Lower leg skin (tissue), 4 donors: ENCODE measurements around the gene SLC25A6. TPM values are rescaled to one million over a fixed set of nuclear protein-coding genes. Genes with fewer than 3 reads are reported as not detected.
"Not testable (repeated sequence)": the region's sequence is repeated elsewhere in the genome, so short reads cannot be mapped to it uniquely, and the experiment has no call there.

Experiments
- DNase-seq, 2 donors: peaks; one replicate each; pipeline ENCODE4 v3.0.0-alpha.2; 2019; ENCODE audit warnings: low spot score in 2 of 2
- H3K4me3 ChIP-seq: fragments of 200-600 bp; sonication (generic); 2 replicates; pipeline ENCODE4 v1.5.1; 2017; ENCODE audit warnings: mild to moderate bottlenecking, low read depth; ENCODE audit not compliant: poor library complexity, severe bottlenecking
- CTCF ChIP-seq, 3 donors: fragments of 450-650 bp; IDR thresholded peaks; one replicate each; pipeline ENCODE4 v1.5.1; 2016; ENCODE audit warnings: antibody characterized with exemption in 3 of 3, mild to moderate bottlenecking in 3 of 3, moderate library complexity in 2 of 3
- POLR2A ChIP-seq, 2 donors: fragments of 450-650 bp; IDR thresholded peaks; one replicate each; pipeline ENCODE4 v1.6.1; 2016 to 2017; ENCODE audit warnings: antibody characterized with exemption in 2 of 2, mild to moderate bottlenecking in 1 of 2, moderate library complexity in 1 of 2
- WGBS, 2 donors: methylation state at CpG; one replicate each; pipeline ENCODE4 v1.1.5; 2018; 5-methylcytosine and 5-hydroxymethylcytosine counted together
- intact Hi-C: fragments of 100-400 bp; cut with DNase I; formaldehyde crosslinking; loops from one replicate; pipeline ENCODE4 v1.15.0; 2023; ENCODE audit warnings: low total_unique reads
- total RNA-seq, 4 donors: library from RNA; depleted of rRNA; stranded (reverse); fragments of >200 nt; gene quantifications; one replicate each; pipeline ENCODE4 v1.1.0, GENCODE V29; 2016

The SLC25A6 gene
- total RNA-seq, 4 donors from 2014 or later: 187 to 282 (median 260) TPM

GRCh38 chrX:1380672-1381233 lies 11.2 kb downstream of the SLC25A6 start:
- no peak overlapping the region for H3K4me3 ChIP-seq
- DNase-seq: no peak
- intact Hi-C loops: no loop called here
- no peak for TF ChIP-seq CTCF (IDR thresholded peaks at IDR 0.05)
- TF ChIP-seq POLR2A (IDR thresholded peaks at IDR 0.05): no peak
- 56 to 65% methylated on average over 20 of the region's 20 CpGs for WGBS, 2 donors

GRCh38 chrX:1378306-1378759 lies 13.6 kb downstream of the SLC25A6 start:
- DNase-seq: peak in 1 of 2 donors; percentile 84
- 90 to 93% methylated on average over 17 to 24 of the region's 24 CpGs for WGBS, 2 donors
- intact Hi-C loops: no loop called here
- TF ChIP-seq CTCF (IDR thresholded peaks at IDR 0.05) (no peak), POLR2A (IDR thresholded peaks at IDR 0.05) (no peak)
- no peak overlapping the region for H3K4me3 ChIP-seq

GRCh38 chrX:1368385-1368698 lies 23.6 kb downstream of the SLC25A6 start:
- intact Hi-C loops: no loop called here
- DNase-seq: no peak
- WGBS, 2 donors: 76 to 84% methylated on average over 4 of the region's 4 CpGs
- H3K4me3 ChIP-seq: no peak overlapping the region
- TF ChIP-seq CTCF (IDR thresholded peaks at IDR 0.05) (no peak), POLR2A (IDR thresholded peaks at IDR 0.05) (no peak)

- DNase-seq, H3K4me3 ChIP-seq, intact Hi-C loops: not testable (repeated sequence)
- 85 to 96% methylated on average over 16 to 23 of the region's 63 CpGs for WGBS, 2 donors
These were observed 25.6 kb downstream of the SLC25A6 start for GRCh38 chrX:1366363-1366762.

- TF ChIP-seq CTCF (IDR thresholded peaks at IDR 0.05) (no peak), POLR2A (IDR thresholded peaks at IDR 0.05) (no peak)
- intact Hi-C loops: no loop called here
- no peak overlapping the region for H3K4me3 ChIP-seq
- WGBS, 2 donors: 92 to 98% methylated on average over 2 of the region's 2 CpGs
- DNase-seq: no peak
These were observed 30.0 kb downstream of the SLC25A6 start for GRCh38 chrX:1361910-1362309.

- WGBS, 2 donors: 82 to 89% methylated on average over 12 of the region's 12 CpGs
- TF ChIP-seq POLR2A (IDR thresholded peaks at IDR 0.05) (no peak), CTCF (IDR thresholded peaks at IDR 0.05) (no peak)
- intact Hi-C loops: no loop called here
- no peak for DNase-seq
- no peak overlapping the region for H3K4me3 ChIP-seq
These were observed 30.6 kb downstream of the SLC25A6 start for GRCh38 chrX:1361275-1361674.
